SK-N-SH treated with all-trans-retinoic acid at 6 μM for 48 hours (cell line): Measurements from ENCODE around the gene SSNA1.

Experiments used
- OSR1 ChIP-seq: fragments of 250-450 bp; sonication (Bioruptor Pico); IDR thresholded peaks from 2 replicates; pipeline ENCODE4 v1.8.0; 2022; ENCODE audit warnings: moderate library complexity, mild to moderate bottlenecking, inconsistent platforms
- SNAI2 ChIP-seq: fragments of 250-450 bp; sonication (Bioruptor Pico); IDR thresholded peaks from 2 replicates; pipeline ENCODE4 v1.5.0; 2020; ENCODE audit warnings: mild to moderate bottlenecking, moderate library complexity
- ZNF565 ChIP-seq: fragments of 450-650 bp; formaldehyde crosslinking; conservative IDR thresholded peaks from 2 replicates; pipeline ENCODE4 v1.5.0; 2020; ENCODE audit warnings: low read depth, mild to moderate bottlenecking, moderate library complexity
- TF ChIP-seq, protein P1 (sequence below): fragments of 250-450 bp; sonication (Bioruptor Pico); IDR thresholded peaks from 2 replicates; pipeline ENCODE4 v1.8.0; 2020; ENCODE audit warnings: mild to moderate bottlenecking, moderate library complexity, borderline replicate concordance

DNA sequence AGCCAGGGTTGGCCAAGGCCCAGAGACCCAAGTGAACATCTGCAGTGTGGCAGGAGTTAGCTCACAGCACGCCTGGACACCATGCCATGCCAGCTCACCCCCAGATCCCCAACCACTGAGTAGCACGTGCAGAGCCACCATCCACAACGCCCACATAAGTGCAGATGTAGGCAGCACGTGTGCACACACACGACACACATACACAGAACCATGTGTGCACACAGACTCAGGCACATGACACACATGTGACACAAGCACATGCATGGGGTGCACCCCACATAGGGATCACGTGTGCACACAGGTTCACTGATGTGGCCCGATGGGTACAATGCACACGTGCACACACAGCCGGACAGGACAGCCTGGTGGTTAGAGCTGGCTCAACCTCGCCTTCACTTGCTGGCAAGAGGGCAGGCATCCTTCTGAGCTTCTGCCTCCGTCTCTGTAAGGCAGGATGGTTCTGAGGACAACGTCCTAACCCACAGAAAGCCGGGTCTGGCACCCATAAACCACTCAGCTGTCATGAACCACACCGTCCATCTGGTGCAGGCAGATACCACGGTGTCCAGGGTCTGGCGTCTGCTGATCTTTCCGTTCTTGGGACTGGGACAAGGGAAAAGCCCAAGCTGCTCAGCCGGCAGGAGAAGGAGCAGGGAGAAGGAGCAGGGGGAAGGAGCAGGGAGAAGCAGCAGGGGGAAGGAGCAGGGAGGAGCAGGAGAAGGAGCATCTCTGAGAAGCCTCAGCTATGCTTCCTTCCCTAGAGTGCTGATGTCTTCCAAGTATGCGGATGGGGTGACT is 30.7 kb upstream of the SSNA1 start:
- TF ChIP-seq SNAI2 (CRISPR knock-in tag), result no peak
- TF ChIP-seq OSR1 (CRISPR knock-in tag), result no peak
- no peak for TF ChIP-seq ZNF565 (CRISPR knock-in tag)
- TF ChIP-seq, protein P1, sequence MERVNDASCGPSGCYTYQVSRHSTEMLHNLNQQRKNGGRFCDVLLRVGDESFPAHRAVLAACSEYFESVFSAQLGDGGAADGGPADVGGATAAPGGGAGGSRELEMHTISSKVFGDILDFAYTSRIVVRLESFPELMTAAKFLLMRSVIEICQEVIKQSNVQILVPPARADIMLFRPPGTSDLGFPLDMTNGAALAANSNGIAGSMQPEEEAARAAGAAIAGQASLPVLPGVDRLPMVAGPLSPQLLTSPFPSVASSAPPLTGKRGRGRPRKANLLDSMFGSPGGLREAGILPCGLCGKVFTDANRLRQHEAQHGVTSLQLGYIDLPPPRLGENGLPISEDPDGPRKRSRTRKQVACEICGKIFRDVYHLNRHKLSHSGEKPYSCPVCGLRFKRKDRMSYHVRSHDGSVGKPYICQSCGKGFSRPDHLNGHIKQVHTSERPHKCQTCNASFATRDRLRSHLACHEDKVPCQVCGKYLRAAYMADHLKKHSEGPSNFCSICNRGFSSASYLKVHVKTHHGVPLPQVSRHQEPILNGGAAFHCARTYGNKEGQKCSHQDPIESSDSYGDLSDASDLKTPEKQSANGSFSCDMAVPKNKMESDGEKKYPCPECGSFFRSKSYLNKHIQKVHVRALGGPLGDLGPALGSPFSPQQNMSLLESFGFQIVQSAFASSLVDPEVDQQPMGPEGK (CRISPR knock-in tag), result no peak
